K562 (cell line): ENCODE results near the gene ACBD3. TPM values are rescaled to one million over a fixed set of nuclear protein-coding genes. Genes with fewer than 3 reads are reported as not detected.
A peak's percentile ranks its signal among the peaks of the same experiment; 100 is the strongest.

Source experiments
- ATF7 ChIP-seq: fragments of 450-650 bp; IDR thresholded peaks from 2 replicates; pipeline ENCODE4 v1.7.1; 2014; ENCODE audit warnings: mild to moderate bottlenecking, moderate library complexity
- CHD1 ChIP-seq: fragments of 200-600 bp; sonication (generic); IDR thresholded peaks from one replicate; pipeline ENCODE4 v1.6.1; 2012; ENCODE audit warnings: mild to moderate bottlenecking, moderate library complexity, low read length, inconsistent platforms
- CXXC5 ChIP-seq: fragments of 250-450 bp; sonication (Bioruptor Pico); IDR thresholded peaks from 2 replicates; pipeline ENCODE4 v1.8.0; 2022; ENCODE audit warnings: inconsistent platforms, mild to moderate bottlenecking, moderate library complexity
- DACH1 ChIP-seq: fragments of 450-650 bp; IDR thresholded peaks from 2 replicates; pipeline ENCODE4 v1.6.1; 2018; ENCODE audit not compliant: partially characterized antibody
- E2F1 ChIP-seq: sonication (generic); formaldehyde crosslinking; IDR thresholded peaks from 2 replicates; pipeline ENCODE4 v1.8.1; 2023; ENCODE audit warnings: mild to moderate bottlenecking, missing genetic modification reagents, moderate library complexity
- FIP1L1 ChIP-seq: fragments of 200-400 bp; formaldehyde crosslinking; IDR thresholded peaks from 2 replicates; pipeline ENCODE4 v1.6.1; 2018; ENCODE audit warnings: mild to moderate bottlenecking, low read depth, low read length; ENCODE audit not compliant: poor library complexity, severe bottlenecking
- HDAC8 ChIP-seq: fragments of 450-650 bp; IDR thresholded peaks from 2 replicates; pipeline ENCODE4 v1.6.1; 2016; ENCODE audit warnings: mild to moderate bottlenecking, missing genetic modification characterization, moderate library complexity, missing compliant biosample characterization
- HINFP ChIP-seq: fragments of 450-650 bp; conservative IDR thresholded peaks from 2 replicates; pipeline ENCODE4 v1.6.1; 2016; ENCODE audit warnings: missing genetic modification characterization, low read depth, mild to moderate bottlenecking, control low read depth, missing compliant biosample characterization
- HIVEP1 ChIP-seq: fragments of 250-450 bp; sonication (Bioruptor Pico); IDR thresholded peaks from 2 replicates; pipeline ENCODE4 v1.4.0; 2020; ENCODE audit warnings: mild to moderate bottlenecking
- ILF3 ChIP-seq: fragments of 450-650 bp; IDR thresholded peaks from 2 replicates; pipeline ENCODE4 v1.6.1; 2018; ENCODE audit warnings: antibody characterized with exemption, mild to moderate bottlenecking, moderate library complexity, borderline replicate concordance
- IRF1 ChIP-seq: sonication (generic); formaldehyde crosslinking; IDR thresholded peaks from 2 replicates; pipeline ENCODE4 v1.8.0; 2022; ENCODE audit warnings: missing genetic modification reagents, mild to moderate bottlenecking, borderline replicate concordance
- LARP7 ChIP-seq: fragments of 450-650 bp; IDR thresholded peaks from 2 replicates; pipeline ENCODE4 v1.6.1; 2016
- LEF1 ChIP-seq: fragments of 450-650 bp; IDR thresholded peaks from 2 replicates; pipeline ENCODE4 v1.6.1; 2016; ENCODE audit warnings: mild to moderate bottlenecking
- MXD1 ChIP-seq: fragments of 250-450 bp; sonication (Bioruptor Pico); IDR thresholded peaks from 2 replicates; pipeline ENCODE4 v1.8.0; 2021; ENCODE audit warnings: borderline replicate concordance, mild to moderate bottlenecking, moderate library complexity; ENCODE audit not compliant: poor library complexity, severe bottlenecking
- MXI1 ChIP-seq: IDR thresholded peaks from 2 replicates; pipeline ENCODE4 v1.6.1; 2011; ENCODE audit warnings: low read depth, mild to moderate bottlenecking, improper control_type of control experiment, low read length
- NFE2 ChIP-seq: IDR thresholded peaks from 2 replicates; pipeline ENCODE4 v1.6.1; 2014; ENCODE audit warnings: antibody characterized with exemption, low read depth
- PHF20 ChIP-seq: fragments of 450-650 bp; IDR thresholded peaks from 2 replicates; pipeline ENCODE4 v1.6.1; 2018; ENCODE audit not compliant: partially characterized antibody
- RB1 ChIP-seq: fragments of 450-650 bp; IDR thresholded peaks from 2 replicates; pipeline ENCODE4 v1.6.1; 2017; ENCODE audit warnings: low read depth, mild to moderate bottlenecking
- RBM34 ChIP-seq: fragments of 200-400 bp; formaldehyde crosslinking; IDR thresholded peaks from 2 replicates; pipeline ENCODE4 v1.6.1; 2018; ENCODE audit warnings: low read length, borderline replicate concordance; ENCODE audit not compliant: insufficient read depth
- SIN3A ChIP-seq, 2 experiments: fragments of 150-350 bp in 1 of 2; IDR thresholded peaks; 2 replicates each; pipeline ENCODE4 v1.6.1; 2011 to 2016; ENCODE audit warnings: borderline replicate concordance in 2 of 2, low read depth in 2 of 2, low read length in 2 of 2, mild to moderate bottlenecking in 2 of 2, moderate library complexity in 2 of 2; ENCODE audit not compliant: control insufficient read depth in 1 of 2
- SMARCB1 ChIP-seq: IDR thresholded peaks from 2 replicates; pipeline ENCODE4 v1.6.1; 2011; ENCODE audit warnings: improper control_type of control experiment, low read depth; ENCODE audit not compliant: insufficient read length
- ZBED1 ChIP-seq: IDR thresholded peaks from 2 replicates; pipeline ENCODE4 v1.6.1; 2014
- ZFP1 ChIP-seq: fragments of 450-650 bp; formaldehyde crosslinking; IDR thresholded peaks from 2 replicates; pipeline ENCODE4 v1.4.0; 2020; ENCODE audit warnings: mild to moderate bottlenecking, mixed read lengths
- ZFP30 ChIP-seq: fragments of 250-450 bp; sonication (Bioruptor Pico); IDR thresholded peaks from 2 replicates; pipeline ENCODE4 v1.8.0; 2022; ENCODE audit warnings: moderate library complexity, mild to moderate bottlenecking, inconsistent platforms, borderline replicate concordance
- ZNF77 ChIP-seq: fragments of 250-450 bp; sonication (Bioruptor Pico); IDR thresholded peaks from 2 replicates; pipeline ENCODE4 v1.5.0; 2020
- ZNF79 ChIP-seq: fragments of 250-450 bp; sonication (Bioruptor Pico); IDR thresholded peaks from 2 replicates; pipeline ENCODE4 v1.4.0; 2020; ENCODE audit warnings: low read depth, mild to moderate bottlenecking, moderate library complexity
- polyA plus RNA-seq, 8 experiments: library from polyadenylated mRNA; depleted of rRNA in 4 of 8; stranded (reverse) in 5 of 8; unstranded in 3 of 8; fragments of >200 nt; fragmentation: Nextera tagmentation in 2 of 8; fragmentation: Illumina TruSeq in 1 of 8; extraction: Ambion mirVana in 2 of 8; extraction: Trizol in 1 of 8; gene quantifications; 2 replicates each; pipeline versions ENCODE4 v1.2.1 to v1.2.3, GENCODE V29; 2011 to 2014; ENCODE audit warnings: inconsistent platforms in 1 of 8, missing spikeins in 1 of 8
- total RNA-seq, 7 experiments: library from RNA; depleted of rRNA in 6 of 7; stranded (reverse); fragments of >200 nt in 6 of 7; fragmentation: Illumina TruSeq in 2 of 7; extraction: Trizol in 2 of 7; gene quantifications; 2 replicates each; pipeline versions ENCODE4 v1.2.1 to v1.2.3, GENCODE V29; 2011 to 2021; ENCODE audit warnings: low replicate concordance in 1 of 7

Gene ACBD3
- total and polyA plus RNA-seq, 9 of the 15 experiments (the other 6 are each of a cell fraction or from before 2014, with no cell fraction given) = 11.1 to 36.7 (median 26.9) TPM

DNA sequence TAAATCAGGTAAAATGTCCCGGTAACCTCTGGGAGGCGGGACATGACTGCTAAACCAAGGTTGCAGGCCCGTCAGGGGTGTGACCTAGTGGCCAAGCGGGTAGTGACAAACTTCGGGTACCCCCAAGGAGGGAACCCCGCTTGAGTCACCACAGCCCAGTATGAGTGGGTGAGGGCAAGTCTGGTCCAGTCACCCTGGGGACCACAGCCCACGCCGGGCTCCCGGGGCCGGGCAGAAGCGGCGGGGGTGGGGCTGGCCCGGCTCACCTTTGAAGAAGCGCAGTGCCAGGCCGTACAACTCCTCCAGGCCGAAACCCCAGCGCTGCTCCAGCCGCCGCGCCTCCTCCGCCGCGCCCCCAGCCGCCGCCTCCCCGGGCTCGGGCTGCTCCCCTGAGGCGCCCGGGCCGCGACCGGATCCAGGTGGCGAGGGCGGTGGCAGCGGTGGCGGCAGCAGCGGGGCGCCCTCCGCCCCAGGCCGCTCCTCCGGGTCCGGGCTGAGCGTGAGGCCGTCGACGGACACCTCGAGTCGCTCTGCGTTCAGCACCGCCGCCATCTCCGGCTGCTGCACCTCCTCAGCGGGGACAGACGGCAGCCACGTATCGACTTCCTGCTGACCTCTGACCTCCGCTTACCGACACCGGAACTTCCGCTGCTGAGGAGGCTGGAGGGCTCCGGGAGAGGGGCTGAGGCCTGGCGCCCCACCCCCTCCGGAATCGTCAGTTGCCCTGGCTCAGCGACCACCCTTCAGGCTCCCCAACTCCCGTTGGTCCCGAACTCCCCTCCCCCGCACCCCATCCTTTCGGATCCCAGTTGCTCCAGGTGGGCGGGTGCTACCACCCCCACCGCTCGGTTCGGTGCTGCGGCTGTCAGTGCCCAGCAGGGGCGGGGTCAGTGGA, at the start of gene ACBD3 (continued):
- TF ChIP-seq E2F1 (CRISPR knock-in tag) (no peak), LARP7 (no peak), ATF7 (peak; percentile 77), ZBED1 (no peak), RBM34 (no peak), CHD1 (no peak), RB1 (peak; percentile 89), HINFP (tag) (no peak), HDAC8 (no peak), IRF1 (CRISPR knock-in tag) (no peak), HIVEP1 (CRISPR knock-in tag) (no peak), SMARCB1 (no peak), PHF20 (peak; percentile 99), NFE2 (no peak), LEF1 (peak; percentile 53), ZFP1 (CRISPR knock-in tag) (no peak), CXXC5 (CRISPR knock-in tag) (peak; percentile 96), ILF3 (no peak), FIP1L1 (peak; percentile 71), ZFP30 (no peak), MXD1 (CRISPR knock-in tag) (no peak), ZNF79 (CRISPR knock-in tag) (no peak), MXI1 (no peak; the same call in 1 of the 2 replicates), ZNF77 (CRISPR knock-in tag) (no peak), DACH1 (peak; percentile 32), SIN3A (IDR thresholded peaks at IDR 0.05; ENCODE audit: borderline replicate concordance in 2 of 2, control insufficient read depth in 1 of 2, low read depth in 2 of 2, low read length in 2 of 2) (peak; percentile 59 to 75; a peak in 3 of 4 replicates)
